Measurements from ENCODE around the gene STAM2. TPM values are rescaled to one million over a fixed set of nuclear protein-coding genes. Genes with fewer than 3 reads are reported as not detected.
"Not testable (repeated sequence)": the region's sequence is repeated elsewhere in the genome, so short reads cannot be mapped to it uniquely, and the experiment has no call there.

Gene STAM2
- total RNA-seq, 1 experiment from 2014 or later, result 21.0 TPM

GRCh38 chr2:152093464-152093863 is 82.1 kb downstream of the STAM2 start:
- no peaks in the 10 kb centered on the region for H4K20me1 ChIP-seq (ENCODE audit: low read length)
- no peak overlapping the region for H2AFZ ChIP-seq (ENCODE audit: low read length)
- ATAC-seq, result no peak
- H3K27me3 ChIP-seq (ENCODE audit: low read length), result peaks cover 67% of the 10 kb centered on the region
- no peaks in the 10 kb centered on the region for H3F3A ChIP-seq (ENCODE audit: low read length, unreplicated experiment)
- no peak for DNase-seq
- CTCF ChIA-PET, result no interaction called here
- H3K4me2 ChIP-seq (ENCODE audit: low read length), result no peak overlapping the region
- no peak overlapping the region for H3K27ac ChIP-seq (ENCODE audit: low read length)
- H3K9me2 ChIP-seq (replicated peaks; ENCODE audit: low read length), result no peaks in the 10 kb centered on the region
- no peaks in the 10 kb centered on the region for H3K36me3 ChIP-seq (ENCODE audit: low read depth, low read length)
- intact Hi-C loops (cut with micrococcal nuclease), result no loop called here
- H3K4me3 ChIP-seq (ENCODE audit: low read length), result no peak overlapping the region
- POLR2A ChIA-PET (ENCODE audit: unreplicated experiment), result no interaction called here
- BruUV-seq (replicated peaks), result no TSS peak
- no peak overlapping the region for H3K9ac ChIP-seq (ENCODE audit: low read length)
- H3K9me3 ChIP-seq (ENCODE audit: low read length), result no peaks in the 10 kb centered on the region
- no peaks in the 10 kb centered on the region for H3K79me2 ChIP-seq (ENCODE audit: low read length)
- peaks cover 10% of the 10 kb centered on the region; the same call in 1 of the 2 replicates for H3K4me1 ChIP-seq (ENCODE audit: insufficient read depth, low read length)
- no peak for TF ChIP-seq EZH2phosphoT487 (IDR thresholded peaks at IDR 0.05; ENCODE audit: borderline replicate concordance, low read length)

GRCh38 chr2:152092095-152092494 is 83.5 kb downstream of the STAM2 start:
- Histone ChIP-seq H3K4me2 (ENCODE audit: low read length) (no peak overlapping the region), H3K4me1 (ENCODE audit: insufficient read depth, low read length) (no peaks in the 10 kb centered on the region), H3K9me2 (replicated peaks; ENCODE audit: low read length) (no peaks in the 10 kb centered on the region), H3K9ac (ENCODE audit: low read length) (no peak overlapping the region), H3K27ac (ENCODE audit: low read length) (no peak overlapping the region), H3F3A (ENCODE audit: low read length, unreplicated experiment) (no peaks in the 10 kb centered on the region), H2AFZ (ENCODE audit: low read length) (no peak overlapping the region), H3K36me3 (ENCODE audit: low read depth, low read length) (no peaks in the 10 kb centered on the region), H3K79me2 (ENCODE audit: low read length) (no peaks in the 10 kb centered on the region), H3K9me3 (ENCODE audit: low read length) (no peaks in the 10 kb centered on the region), H3K27me3 (ENCODE audit: low read length) (peaks cover 53% of the 10 kb centered on the region), H3K4me3 (ENCODE audit: low read length) (no peak overlapping the region), H4K20me1 (ENCODE audit: low read length) (no peaks in the 10 kb centered on the region)
- intact Hi-C loops (cut with micrococcal nuclease), result no loop called here
- BruUV-seq (replicated peaks), result no TSS peak
- ChIA-PET CTCF (no interaction called here), POLR2A (ENCODE audit: unreplicated experiment) (no interaction called here)
- TF ChIP-seq EZH2phosphoT487 (IDR thresholded peaks at IDR 0.05; ENCODE audit: borderline replicate concordance, low read length) (no peak), CTCF (conservative IDR thresholded peaks at IDR 0.05; ENCODE audit: low read depth, low read length) (no peak), EZH2 (IDR thresholded peaks at IDR 0.05; ENCODE audit: low read length, unreplicated experiment) (no peak)
- DNase-seq (no peak), ATAC-seq (no peak)

GRCh38 chr2:152090726-152091125 is 84.8 kb downstream of the STAM2 start:
- H3K27ac ChIP-seq (ENCODE audit: low read length); CTCF ChIA-PET; H4K20me1 ChIP-seq (ENCODE audit: low read length); DNase-seq; H3K9me3 ChIP-seq (ENCODE audit: low read length); ATAC-seq; H3K4me3 ChIP-seq (ENCODE audit: low read length); H3K36me3 ChIP-seq (ENCODE audit: low read depth, low read length); POLR2A ChIA-PET (ENCODE audit: unreplicated experiment); BruUV-seq (replicated peaks); H3K9ac ChIP-seq (ENCODE audit: low read length); H2AFZ ChIP-seq (ENCODE audit: low read length); H3K9me2 ChIP-seq (replicated peaks; ENCODE audit: low read length); H3K4me1 ChIP-seq (ENCODE audit: insufficient read depth, low read length); H3K4me2 ChIP-seq (ENCODE audit: low read length); H3F3A ChIP-seq (ENCODE audit: low read length, unreplicated experiment); intact Hi-C loops (cut with micrococcal nuclease); H3K79me2 ChIP-seq (ENCODE audit: low read length): not testable (repeated sequence)
- H3K27me3 ChIP-seq (ENCODE audit: low read length), result peaks cover 43% of the 10 kb centered on the region

- H3K79me2 ChIP-seq (ENCODE audit: low read length), result no peaks in the 10 kb centered on the region
- DNase-seq, result no peak
- H3F3A ChIP-seq (ENCODE audit: low read length, unreplicated experiment), result no peaks in the 10 kb centered on the region
- no peak overlapping the region for H3K27ac ChIP-seq (ENCODE audit: low read length)
- H3K9me3 ChIP-seq (ENCODE audit: low read length), result no peaks in the 10 kb centered on the region
- TF ChIP-seq EZH2phosphoT487 (IDR thresholded peaks at IDR 0.05; ENCODE audit: borderline replicate concordance, low read length), result no peak
- TF ChIP-seq CTCF (conservative IDR thresholded peaks at IDR 0.05; ENCODE audit: low read depth, low read length), result no peak
- TF ChIP-seq EZH2 (IDR thresholded peaks at IDR 0.05; ENCODE audit: low read length, unreplicated experiment), result no peak
- no peak overlapping the region for H2AFZ ChIP-seq (ENCODE audit: low read length)
- peaks cover 34% of the 10 kb centered on the region for H3K27me3 ChIP-seq (ENCODE audit: low read length)
- no peak for ATAC-seq
- no peak overlapping the region for H3K4me2 ChIP-seq (ENCODE audit: low read length)
- CTCF ChIA-PET, result no interaction called here
- intact Hi-C loops (cut with micrococcal nuclease), result no loop called here
- BruUV-seq (replicated peaks), result no TSS peak
- H3K4me3 ChIP-seq (ENCODE audit: low read length), result no peak overlapping the region
- no peaks in the 10 kb centered on the region for H3K9me2 ChIP-seq (replicated peaks; ENCODE audit: low read length)
- no peak overlapping the region for H3K9ac ChIP-seq (ENCODE audit: low read length)
- POLR2A ChIA-PET (ENCODE audit: unreplicated experiment), result no interaction called here
- H4K20me1 ChIP-seq (ENCODE audit: low read length), result no peaks in the 10 kb centered on the region
- no peaks in the 10 kb centered on the region for H3K36me3 ChIP-seq (ENCODE audit: low read depth, low read length)
- H3K4me1 ChIP-seq (ENCODE audit: insufficient read depth, low read length), result no peaks in the 10 kb centered on the region
Measured at GRCh38 chr2:152089238-152089637, 86.3 kb downstream of the STAM2 start.
